ENCODE measurements around the gene AQP1.

DNA sequence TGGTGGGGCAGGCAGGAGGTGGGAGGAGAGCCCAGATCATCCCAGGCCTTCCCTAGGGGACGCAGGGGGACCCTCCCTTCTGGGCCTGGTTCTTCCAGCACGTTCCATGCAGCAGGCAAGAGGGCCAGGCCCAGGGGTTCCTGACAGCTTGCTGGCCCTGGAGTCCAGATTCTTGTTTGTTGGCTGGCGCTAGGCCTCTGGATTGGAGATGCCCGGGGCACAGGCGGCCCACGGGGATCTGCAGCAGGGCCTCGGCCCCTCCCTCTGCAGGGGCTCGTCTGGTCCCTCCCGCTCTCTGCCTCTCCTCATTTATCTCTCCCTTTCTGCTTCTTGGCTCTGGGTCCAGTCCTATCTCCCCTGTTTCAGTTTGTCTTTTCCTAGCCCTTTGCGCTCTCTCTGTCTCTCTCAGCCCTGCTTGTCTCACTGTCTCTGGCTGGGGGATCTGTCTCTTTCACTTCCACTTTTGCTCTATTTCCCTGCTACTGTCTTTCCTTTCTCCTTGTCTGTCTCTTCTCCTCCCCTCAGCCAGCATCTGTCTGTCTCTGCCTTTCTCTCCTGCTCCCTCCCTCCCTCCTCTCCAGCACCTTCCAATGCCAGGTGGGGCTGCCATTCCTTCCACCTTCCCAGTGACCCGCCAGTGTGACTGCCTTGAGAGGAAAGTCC lies 1.1 kb upstream of the AQP1 start:
- TF ChIP-seq, protein P1, sequence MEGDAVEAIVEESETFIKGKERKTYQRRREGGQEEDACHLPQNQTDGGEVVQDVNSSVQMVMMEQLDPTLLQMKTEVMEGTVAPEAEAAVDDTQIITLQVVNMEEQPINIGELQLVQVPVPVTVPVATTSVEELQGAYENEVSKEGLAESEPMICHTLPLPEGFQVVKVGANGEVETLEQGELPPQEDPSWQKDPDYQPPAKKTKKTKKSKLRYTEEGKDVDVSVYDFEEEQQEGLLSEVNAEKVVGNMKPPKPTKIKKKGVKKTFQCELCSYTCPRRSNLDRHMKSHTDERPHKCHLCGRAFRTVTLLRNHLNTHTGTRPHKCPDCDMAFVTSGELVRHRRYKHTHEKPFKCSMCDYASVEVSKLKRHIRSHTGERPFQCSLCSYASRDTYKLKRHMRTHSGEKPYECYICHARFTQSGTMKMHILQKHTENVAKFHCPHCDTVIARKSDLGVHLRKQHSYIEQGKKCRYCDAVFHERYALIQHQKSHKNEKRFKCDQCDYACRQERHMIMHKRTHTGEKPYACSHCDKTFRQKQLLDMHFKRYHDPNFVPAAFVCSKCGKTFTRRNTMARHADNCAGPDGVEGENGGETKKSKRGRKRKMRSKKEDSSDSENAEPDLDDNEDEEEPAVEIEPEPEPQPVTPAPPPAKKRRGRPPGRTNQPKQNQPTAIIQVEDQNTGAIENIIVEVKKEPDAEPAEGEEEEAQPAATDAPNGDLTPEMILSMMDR (conservative IDR thresholded peaks at IDR 0.05; ENCODE audit: low read depth, low read length), result no peak
- no peak for TF ChIP-seq EZH2 (IDR thresholded peaks at IDR 0.05; ENCODE audit: borderline replicate concordance, low read depth, low read length, poor library complexity, severe bottlenecking)
